Muscle layer of colon (tissue), 2 donors: ENCODE data around the gene FGF1.
A peak's percentile ranks its signal among the peaks of the same experiment; 100 is the strongest.

Experiments
- H3K27ac ChIP-seq: one replicate; pipeline ENCODE4 v1.7.0; 2013; ENCODE audit warnings: low read depth, mild to moderate bottlenecking, low read length, moderate library complexity
- H3K27me3 ChIP-seq, 2 donors: one replicate each; pipeline ENCODE4 v1.7.0; 2013; ENCODE audit warnings: low read length in 2 of 2, mild to moderate bottlenecking in 2 of 2; ENCODE audit not compliant: insufficient read depth in 2 of 2, control insufficient read depth in 1 of 2
- H3K36me3 ChIP-seq: one replicate; pipeline ENCODE4 v1.7.0; 2013; ENCODE audit warnings: mild to moderate bottlenecking, low read length; ENCODE audit not compliant: insufficient read depth
- H3K4me1 ChIP-seq: one replicate; pipeline ENCODE4 v1.7.0; 2013; ENCODE audit warnings: mild to moderate bottlenecking, low read length; ENCODE audit not compliant: insufficient read depth
- H3K4me3 ChIP-seq, 2 donors: one replicate each; pipeline ENCODE4 v1.7.0; 2013; ENCODE audit warnings: low read length in 2 of 2, low read depth in 1 of 2, mild to moderate bottlenecking in 1 of 2, moderate library complexity in 1 of 2
- H3K9ac ChIP-seq: one replicate; pipeline ENCODE4 v1.7.0; 2013; ENCODE audit warnings: low read length
- H3K9me3 ChIP-seq: one replicate; pipeline ENCODE4 v1.7.0; 2013; ENCODE audit warnings: mild to moderate bottlenecking, low read length
- donor health status: abdominal sarcoma.
- donor health status: Adenocarcinoma of cecum.

The FGF1 gene

DNA sequence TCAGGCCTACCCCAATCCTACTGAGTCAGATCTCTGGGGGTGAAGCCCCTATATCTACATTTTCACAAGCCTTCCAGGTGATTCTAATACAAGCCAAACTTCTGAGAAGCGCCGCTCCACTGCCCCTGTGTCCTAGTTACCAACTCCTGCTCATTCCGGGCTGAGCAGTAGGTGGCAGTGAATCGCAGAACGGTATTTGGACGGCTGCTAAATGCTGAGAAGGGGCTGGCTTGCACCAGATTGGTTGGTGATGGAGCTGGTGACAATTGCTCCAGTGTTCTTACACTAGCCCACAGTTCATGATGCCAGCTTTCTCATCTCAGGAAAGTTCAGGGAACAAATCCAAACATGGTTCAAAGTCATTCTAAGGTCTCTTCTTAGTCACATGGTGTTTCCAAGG lies 31.1 kb upstream of the FGF1 start:
- H3K36me3 ChIP-seq, result no peaks in the 10 kb centered on the region
- H3K9ac ChIP-seq, result no peak overlapping the region
- H3K9me3 ChIP-seq, result no peaks in the 10 kb centered on the region
- no peaks in the 10 kb centered on the region for H3K27me3 ChIP-seq
- peaks cover 13% of the 10 kb centered on the region for H3K4me1 ChIP-seq
- no peak overlapping the region for H3K4me3 ChIP-seq
- no peak overlapping the region for H3K27ac ChIP-seq

DNA sequence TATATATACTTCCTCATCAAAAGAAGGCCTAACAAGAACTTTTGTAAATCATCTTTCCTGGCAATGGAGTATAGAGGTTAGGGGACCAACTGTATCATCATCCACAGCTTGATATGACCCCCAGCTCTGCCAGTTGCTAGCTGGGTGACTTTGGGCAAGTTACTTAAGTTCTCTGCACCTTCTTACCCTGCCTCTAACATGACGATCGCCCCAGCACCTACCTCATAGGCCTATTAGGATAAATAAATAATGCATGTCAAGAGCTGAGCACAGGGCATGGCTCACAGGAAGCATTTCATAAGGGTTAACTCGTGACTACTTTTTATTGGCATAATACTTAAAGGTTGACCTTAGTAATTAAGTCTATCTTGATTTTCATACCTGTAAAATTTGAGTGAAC lies 29.4 kb upstream of the FGF1 start:
- peaks cover 13% of the 10 kb centered on the region for H3K4me1 ChIP-seq
- no peaks in the 10 kb centered on the region for H3K27me3 ChIP-seq
- H3K27ac ChIP-seq, result no peak overlapping the region
- H3K9ac ChIP-seq, result no peak overlapping the region
- no peak overlapping the region for H3K4me3 ChIP-seq
- no peaks in the 10 kb centered on the region for H3K9me3 ChIP-seq
- H3K36me3 ChIP-seq, result no peaks in the 10 kb centered on the region

DNA sequence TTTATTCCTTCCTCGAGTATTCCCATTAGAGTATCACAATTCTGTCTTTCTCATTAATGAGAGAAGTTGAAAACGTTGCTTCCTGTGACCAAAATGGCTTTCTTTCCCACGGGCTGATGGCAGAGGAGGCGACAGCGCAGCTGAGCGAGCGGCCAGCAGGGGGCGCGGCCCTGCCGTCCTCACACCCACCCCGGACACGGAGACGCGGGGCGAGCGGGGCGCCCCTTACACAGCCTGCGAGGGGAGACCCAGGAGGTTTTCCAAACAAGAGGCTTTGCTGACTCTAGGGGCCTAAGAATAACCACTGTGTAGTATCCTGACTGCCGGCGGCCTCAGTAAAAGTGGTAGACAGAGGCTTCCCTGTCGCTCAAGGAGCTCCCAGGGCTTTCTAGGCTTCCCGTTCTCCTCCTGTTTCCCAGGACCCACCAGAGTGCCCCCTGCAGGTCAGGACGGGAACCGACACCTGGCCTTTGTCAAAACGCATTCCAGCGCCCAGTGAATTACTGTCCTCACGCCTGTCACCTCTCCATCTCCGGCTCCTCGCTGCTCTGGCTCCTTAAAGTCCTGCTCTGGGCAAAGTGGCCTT lies 27.3 kb upstream of the FGF1 start:
- peaks cover 13% of the 10 kb centered on the region for H3K4me1 ChIP-seq

DNA sequence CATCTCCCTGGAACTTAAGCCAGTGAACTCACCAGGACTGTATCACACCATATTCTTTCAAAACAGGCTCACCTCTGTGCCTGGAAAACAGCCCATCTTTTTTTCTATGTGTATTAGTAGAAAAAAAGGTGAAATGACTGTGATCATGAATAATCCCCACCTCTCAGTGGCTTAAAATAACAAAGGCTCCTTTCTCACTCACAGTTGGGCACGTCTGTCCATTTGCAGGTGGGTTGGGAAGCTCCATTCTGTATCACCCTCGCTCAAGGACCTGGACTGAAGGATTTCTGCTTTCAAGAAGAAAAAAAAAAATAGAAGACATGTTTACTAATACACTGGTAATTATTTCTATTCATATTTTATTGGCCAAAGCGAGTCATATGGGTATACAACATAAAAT lies 17.3 kb upstream of the FGF1 start:
- H3K4me1 ChIP-seq, result peaks cover 8% of the 10 kb centered on the region
- H3K9me3 ChIP-seq, result no peaks in the 10 kb centered on the region
- no peak overlapping the region for H3K27ac ChIP-seq
- H3K4me3 ChIP-seq, result no peak overlapping the region
- no peaks in the 10 kb centered on the region for H3K36me3 ChIP-seq
- H3K9ac ChIP-seq, result no peak overlapping the region
- no peaks in the 10 kb centered on the region for H3K27me3 ChIP-seq

More for the DNA sequence above, 27.3 kb upstream of the FGF1 start:
- Histone ChIP-seq H3K27ac (peak overlapping the region; percentile 27), H3K27me3 (no peaks in the 10 kb centered on the region), H3K9me3 (no peaks in the 10 kb centered on the region), H3K9ac (peak overlapping the region; percentile 11), H3K4me3 (peak overlapping the region; percentile 43 to 47), H3K36me3 (no peaks in the 10 kb centered on the region)

DNA sequence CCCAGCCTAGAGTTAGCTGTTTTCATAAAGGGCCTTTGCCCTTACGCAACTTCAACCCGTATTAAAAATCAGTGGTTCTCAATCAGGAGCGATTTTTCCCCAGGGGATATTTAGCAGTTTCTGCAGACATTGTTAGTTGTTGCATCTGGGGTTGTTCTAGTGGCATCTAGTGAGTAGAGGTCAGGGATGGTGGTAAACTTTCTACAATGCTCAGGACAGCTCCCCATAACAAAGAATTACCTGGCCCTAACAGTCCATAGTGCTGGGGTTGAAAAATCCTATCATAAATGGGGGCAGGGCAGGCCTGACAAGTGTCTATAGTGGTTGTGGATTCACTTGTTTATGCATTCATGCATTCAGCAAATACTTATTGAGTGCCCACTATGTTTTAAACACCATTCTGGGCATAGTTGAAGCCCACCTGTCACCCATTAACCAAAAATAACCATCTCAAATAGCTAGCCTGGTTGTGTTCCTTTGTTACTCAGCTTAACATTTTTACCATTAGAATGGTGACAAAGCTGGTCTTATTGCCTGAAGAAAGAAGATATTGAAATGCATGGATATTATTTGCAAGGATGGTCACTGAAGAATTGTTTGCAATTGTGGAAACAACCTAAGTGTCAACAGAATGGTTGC lies 15.9 kb upstream of the FGF1 start:
- H3K9me3 ChIP-seq, result no peaks in the 10 kb centered on the region
- no peaks in the 10 kb centered on the region for H3K27me3 ChIP-seq
- no peaks in the 10 kb centered on the region for H3K36me3 ChIP-seq
- H3K9ac ChIP-seq, result no peak overlapping the region
- H3K4me1 ChIP-seq, result peaks cover 22% of the 10 kb centered on the region
- no peak overlapping the region for H3K27ac ChIP-seq
- no peak overlapping the region for H3K4me3 ChIP-seq

DNA sequence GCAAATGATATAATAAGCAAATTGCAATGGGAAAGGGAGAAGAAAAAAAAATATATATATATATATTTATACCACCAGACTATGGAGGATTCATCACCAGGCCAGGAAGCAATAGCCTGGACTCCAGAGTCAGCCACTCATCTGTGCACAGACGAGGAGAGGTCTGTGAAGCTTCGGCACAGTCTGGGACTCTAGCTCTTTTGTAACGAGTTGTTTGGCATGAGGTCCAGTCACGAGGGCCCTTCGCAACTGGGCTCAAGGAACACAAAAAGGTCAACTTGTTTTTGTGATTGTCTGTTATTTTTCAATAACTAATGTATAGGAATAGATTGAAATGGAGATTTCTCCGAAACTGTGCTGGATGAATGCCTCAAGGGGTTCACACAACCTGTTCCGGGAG lies 14.7 kb upstream of the FGF1 start:
- no peaks in the 10 kb centered on the region for H3K36me3 ChIP-seq
- H3K27ac ChIP-seq, result no peak overlapping the region
- H3K27me3 ChIP-seq, result no peaks in the 10 kb centered on the region
- no peaks in the 10 kb centered on the region for H3K9me3 ChIP-seq
- H3K4me3 ChIP-seq, result no peak overlapping the region
- no peak overlapping the region for H3K9ac ChIP-seq
- H3K4me1 ChIP-seq, result peaks cover 23% of the 10 kb centered on the region

GRCh38 chr5:142699184-142699720 lies 13.4 kb upstream of the FGF1 start:
- Histone ChIP-seq H3K27me3 (no peaks in the 10 kb centered on the region), H3K4me1 (peaks cover 23% of the 10 kb centered on the region), H3K36me3 (no peaks in the 10 kb centered on the region), H3K4me3 (no peak overlapping the region), H3K9me3 (no peaks in the 10 kb centered on the region), H3K9ac (no peak overlapping the region), H3K27ac (peak overlapping the region; percentile 6)

- Histone ChIP-seq H3K36me3 (no peaks in the 10 kb centered on the region), H3K9me3 (no peaks in the 10 kb centered on the region), H3K9ac (no peak overlapping the region), H3K27me3 (no peaks in the 10 kb centered on the region), H3K4me1 (peaks cover 23% of the 10 kb centered on the region), H3K4me3 (no peak overlapping the region), H3K27ac (peak overlapping the region; percentile 6)
These were observed 12.7 kb upstream of the FGF1 start for GRCh38 chr5:142698447-142699183.

- no peak overlapping the region for H3K4me3 ChIP-seq
- H3K4me1 ChIP-seq, result peaks cover 23% of the 10 kb centered on the region
- H3K9me3 ChIP-seq, result no peaks in the 10 kb centered on the region
- H3K27me3 ChIP-seq, result no peaks in the 10 kb centered on the region
- H3K9ac ChIP-seq, result no peak overlapping the region
- H3K27ac ChIP-seq, result no peak overlapping the region
- no peaks in the 10 kb centered on the region for H3K36me3 ChIP-seq
These were observed 11.7 kb upstream of the FGF1 start for GRCh38 chr5:142697356-142698255.

- no peak overlapping the region for H3K9ac ChIP-seq
- H3K27ac ChIP-seq, result no peak overlapping the region
- H3K27me3 ChIP-seq, result no peaks in the 10 kb centered on the region
- no peak overlapping the region for H3K4me3 ChIP-seq
- H3K9me3 ChIP-seq, result no peaks in the 10 kb centered on the region
- peaks cover 23% of the 10 kb centered on the region for H3K4me1 ChIP-seq
- no peaks in the 10 kb centered on the region for H3K36me3 ChIP-seq
These were observed 10.5 kb upstream of the FGF1 start for GRCh38 chr5:142696379-142696778.
